ENCODE data around the gene FAM228B. TPM values are rescaled to one million over a fixed set of nuclear protein-coding genes. Genes with fewer than 3 reads are reported as not detected.

The FAM228B gene
- total and polyA plus RNA-seq, 9 of the 15 experiments (the other 6 are each of a cell fraction or from before 2014, with no cell fraction given) = 1.1 to 3.7 (median 2.6) TPM

- in situ Hi-C loops (cut with MboI) = no loop called here
- CTCF ChIA-PET (ENCODE audit: low intra/inter-chr PET ratio) = interaction anchor here (0.7 kb wide), 1 partner anchor 42 kb away, joined by 3 read pairs; no protein-coding TSS in a partner anchor
- H3K36me3 ChIP-seq (ENCODE audit: control insufficient read depth, insufficient read depth, low read length) = no peaks in the 10 kb centered on the region
- TF ChIP-seq ELK3 (CRISPR knock-in tag; IDR thresholded peaks at IDR 0.05) (no peak), RHOXF2B (CRISPR knock-in tag; conservative IDR thresholded peaks at IDR 0.05) (no peak), ELF1 (tag; IDR thresholded peaks at IDR 0.05) (no peak), NKRF (IDR thresholded peaks at IDR 0.05; ENCODE audit: borderline replicate concordance) (no peak), YBX1 (IDR thresholded peaks at IDR 0.05) (no peak), GMEB1 (CRISPR knock-in tag; IDR thresholded peaks at IDR 0.05) (no peak)
Observed at GRCh38 chr2:24211408-24211807, 88.1 kb downstream of the FAM228B start.

More at GRCh38 chr2:24211408-24211807, 88.1 kb downstream of the FAM228B start:
- Histone ChIP-seq H2AFZ (ENCODE audit: low read depth, low read length) (no peak overlapping the region), H3K9ac (ENCODE audit: insufficient read depth in 1 of 2, low read depth in 2 of 2, low read length in 2 of 2) (no peak overlapping the region), H4K20me1 (replicated peaks; ENCODE audit: control insufficient read depth, insufficient read depth, low read length) (no peaks in the 10 kb centered on the region), H3K4me3 (no peak overlapping the region), H3K79me2 (ENCODE audit: control insufficient read depth, insufficient read depth, low read length) (no peaks in the 10 kb centered on the region), H3K9me1 (ENCODE audit: control insufficient read depth, insufficient read depth, low read length) (no peaks in the 10 kb centered on the region), H3K9me3 (replicated peaks; ENCODE audit: control insufficient read depth, insufficient read depth, low read depth, low read length) (no peaks in the 10 kb centered on the region), H3K27ac (ENCODE audit: extremely low read depth, low read depth, low read length) (no peak overlapping the region), H3K27me3 (ENCODE audit: control insufficient read depth in 2 of 2, insufficient read depth in 2 of 2, low read length in 2 of 2) (no peaks in the 10 kb centered on the region), H3K4me1 (replicated peaks in 1 of 2; ENCODE audit: control insufficient read depth in 2 of 2, insufficient read depth in 2 of 2, low read length in 2 of 2) (peaks cover 0 to 3% of the 10 kb centered on the region in 2 experiments; a peak in 1 of 5 replicates), H3K4me2 (ENCODE audit: insufficient read depth, low read length) (no peak overlapping the region)
- intact Hi-C loops (cut with micrococcal nuclease) = no loop called here
- DNase-seq (ENCODE audit: extremely low read depth in 1 of 4, low spot score in 3 of 4) (no peak), ATAC-seq (no peak), FAIRE-seq (no peak)
- no TSS peak for BruUV-seq (replicated peaks)
- 59% methylated on average over 7 of the region's 7 CpGs for WGBS (ENCODE audit: insufficient coverage, low coverage, missing lambda C conversion rate)
- POLR2A ChIA-PET = no interaction called here
